Natural killer cell (primary cell): ENCODE results near the gene PLIN5. TPM values are rescaled to one million over a fixed set of nuclear protein-coding genes. Genes with fewer than 3 reads are reported as not detected.

Source experiments
- ATAC-seq, 3 donors: fragments of 150-1000 bp in 2 of 3; fragments of 200-7000 bp in 1 of 3; cut with Tn5 transposase; 1 replicate in 1 of 3; 2 replicates in 2 of 3; pipeline ENCODE4 v1.10.0; 2021; ENCODE audit warnings: mild to moderate bottlenecking in 2 of 3, moderate library complexity in 2 of 3
- DNase-seq, 2 donors: peaks; one replicate each; pipeline versions ENCODE4 v3.0.0 to v3.0.0-alpha.2; 2013 to 2021; ENCODE audit warnings: mixed read lengths in 1 of 2
- H3K27ac ChIP-seq: one replicate; pipeline ENCODE4 v1.5.1; 2013; ENCODE audit warnings: mild to moderate bottlenecking, low read length
- H3K27me3 ChIP-seq: one replicate; pipeline ENCODE4 v1.6.1; 2013; ENCODE audit warnings: low read length; ENCODE audit not compliant: control insufficient read depth, insufficient read depth
- H3K36me3 ChIP-seq: one replicate; pipeline ENCODE4 v1.6.1; 2013; ENCODE audit warnings: low read length; ENCODE audit not compliant: control insufficient read depth, insufficient read depth
- H3K4me1 ChIP-seq: one replicate; pipeline ENCODE4 v1.6.1; 2013; ENCODE audit warnings: low read length; ENCODE audit not compliant: control insufficient read depth, insufficient read depth
- H3K4me3 ChIP-seq: one replicate; pipeline ENCODE4 v1.5.1; 2013; ENCODE audit warnings: low read length
- H3K9me3 ChIP-seq: one replicate; pipeline ENCODE4 v1.6.1; 2013; ENCODE audit warnings: low read length; ENCODE audit not compliant: control insufficient read depth, insufficient read depth
- H3K27ac Mint-ChIP-seq, 2 donors: one replicate each; pipeline ENCODE4 v1.8.0; 2022; ENCODE audit warnings: mild to moderate bottlenecking in 2 of 2, mixed read lengths in 2 of 2, moderate library complexity in 1 of 2
- H3K27me3 Mint-ChIP-seq, 2 donors: one replicate each; pipeline ENCODE4 v1.8.0; 2022; ENCODE audit warnings: low read depth in 2 of 2, mixed read lengths in 2 of 2
- H3K36me3 Mint-ChIP-seq: one replicate; pipeline ENCODE4 v1.8.0; 2022; ENCODE audit warnings: mixed read lengths
- H3K4me1 Mint-ChIP-seq, 2 donors: one replicate each; pipeline ENCODE4 v1.8.0; 2022; ENCODE audit warnings: mixed read lengths in 2 of 2
- H3K4me3 Mint-ChIP-seq: one replicate; pipeline ENCODE4 v1.8.0; 2022; ENCODE audit warnings: mild to moderate bottlenecking, moderate library complexity, mixed read lengths
- H3K9me3 Mint-ChIP-seq, 2 donors: one replicate each; pipeline ENCODE4 v1.8.0; 2022; ENCODE audit warnings: mixed read lengths in 2 of 2
- CTCF ChIP-seq: fragments of 200-600 bp; IDR thresholded peaks from one replicate; pipeline ENCODE4 v1.8.0; 2022; ENCODE audit warnings: antibody characterized with exemption
- WGBS: methylation state at CpG from one replicate; pipeline ENCODE4 v1.1.7; 2013; ENCODE audit warnings: missing lambda C conversion rate; ENCODE audit not compliant: insufficient coverage; 5-methylcytosine and 5-hydroxymethylcytosine counted together
- intact Hi-C: fragments of 100-400 bp; cut with micrococcal nuclease; formaldehyde crosslinking; loops from one replicate; pipeline ENCODE4 v1.14.2; 2022
- total RNA-seq, 4 donors: library from RNA; stranded (reverse); fragments of 120-200 nt in 1 of 4; gene quantifications; one replicate each; pipeline versions ENCODE4 v1.2.3 to v1.2.4, GENCODE V29; 2013 to 2022

PLIN5 gene
- total RNA-seq, 3 donors from 2014 or later (not counting 1 experiment from before 2014, with no cell fraction given): 0.65 TPM; not detected in 2

GRCh38 chr19:4538601-4538954 lies 3.6 kb upstream of the PLIN5 start:
- Mint-ChIP-seq H3K4me3 (no peak overlapping the region), H3K36me3 (no peaks in the 10 kb centered on the region), H3K27me3 (peaks cover 0 to 8% of the 10 kb centered on the region in 2 donors), H3K4me1 (no peaks in the 10 kb centered on the region), H3K27ac (no peak overlapping the region), H3K9me3 (peaks cover 0 to 2% of the 10 kb centered on the region in 2 donors)
- intact Hi-C loops: no loop called here
- peaks cover 22% of the 10 kb centered on the region for H3K4me1 ChIP-seq
- H3K27ac ChIP-seq: no peak overlapping the region
- no peak for DNase-seq
- H3K27me3 ChIP-seq: peaks cover 3% of the 10 kb centered on the region
- 97% methylated on average over 13 of the region's 13 CpGs for WGBS
- no peak for TF ChIP-seq CTCF
- peaks cover 5% of the 10 kb centered on the region for H3K9me3 ChIP-seq
- H3K36me3 ChIP-seq: no peaks in the 10 kb centered on the region
- no peak overlapping the region for H3K4me3 ChIP-seq
- ATAC-seq: no peak

- H3K36me3 ChIP-seq: no peaks in the 10 kb centered on the region
- intact Hi-C loops: no loop called here
- no peak overlapping the region for H3K27ac ChIP-seq
- Mint-ChIP-seq H3K4me3 (no peak overlapping the region), H3K27me3 (peaks cover 0 to 8% of the 10 kb centered on the region in 2 donors), H3K36me3 (no peaks in the 10 kb centered on the region), H3K4me1 (no peaks in the 10 kb centered on the region), H3K27ac (no peak overlapping the region), H3K9me3 (peaks cover 0 to 2% of the 10 kb centered on the region in 2 donors)
- peaks cover 5% of the 10 kb centered on the region for H3K9me3 ChIP-seq
- TF ChIP-seq CTCF: no peak
- peaks cover 3% of the 10 kb centered on the region for H3K27me3 ChIP-seq
- no peak overlapping the region for H3K4me3 ChIP-seq
- no peak for ATAC-seq
- 93% methylated on average over 27 of the region's 27 CpGs for whole genome bisulfite sequencing
- H3K4me1 ChIP-seq: peaks cover 22% of the 10 kb centered on the region
- no peak for DNase-seq
Measured at GRCh38 chr19:4537953-4538600, 3.1 kb upstream of the PLIN5 start.

- intact Hi-C loops: no loop called here
- peaks cover 0 to 8% of the 10 kb centered on the region in 2 donors for H3K27me3 Mint-ChIP-seq
- DNase-seq: no peak
- H3K36me3 Mint-ChIP-seq: no peaks in the 10 kb centered on the region
- Histone ChIP-seq H3K36me3 (no peaks in the 10 kb centered on the region), H3K27ac (no peak overlapping the region), H3K27me3 (peaks cover 3% of the 10 kb centered on the region), H3K9me3 (peaks cover 5% of the 10 kb centered on the region), H3K4me1 (peaks cover 18% of the 10 kb centered on the region), H3K4me3 (no peak overlapping the region)
- ATAC-seq: no peak
- peaks cover 0 to 2% of the 10 kb centered on the region in 2 donors for H3K9me3 Mint-ChIP-seq
- WGBS: 74% methylated on average over 5 of the region's 5 CpGs
- no peak overlapping the region for H3K27ac Mint-ChIP-seq
- H3K4me3 Mint-ChIP-seq: no peak overlapping the region
- no peaks in the 10 kb centered on the region for H3K4me1 Mint-ChIP-seq
- TF ChIP-seq CTCF: no peak
Measured at GRCh38 chr19:4536798-4537197, 1.8 kb upstream of the PLIN5 start.
